ENCODE results near the gene MST1R. TPM values are rescaled to one million over a fixed set of nuclear protein-coding genes. Genes with fewer than 3 reads are reported as not detected.

The MST1R gene
- total RNA-seq, 2 donors from 2014 or later, result 3.7 to 7.7 TPM

DNA sequence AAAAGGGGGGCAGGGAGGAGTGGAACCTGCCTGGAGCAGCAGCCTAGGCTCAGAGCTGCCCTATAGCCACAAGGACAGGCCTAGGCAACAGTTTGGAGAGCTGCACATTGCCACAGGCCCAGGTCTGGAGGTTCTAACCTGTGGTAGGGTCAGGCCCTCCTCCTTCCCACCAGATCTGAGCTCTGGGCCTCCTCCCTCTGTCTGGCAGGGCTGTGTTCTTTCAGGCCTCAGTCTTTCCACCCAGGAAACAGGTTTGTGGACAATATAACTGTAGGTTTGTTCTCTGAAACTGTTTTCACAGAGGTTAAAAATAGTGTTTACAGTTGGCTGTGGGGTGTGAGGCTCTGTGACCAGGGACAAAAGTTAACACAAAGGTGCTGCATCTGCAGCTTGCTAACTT lies 25.0 kb downstream of the MST1R start:
- no peak for TF ChIP-seq CTCF (IDR thresholded peaks at IDR 0.05)
- no peaks in the 10 kb centered on the region for H3K4me1 ChIP-seq (ENCODE audit: control insufficient read depth in 1 of 2, low read depth in 2 of 2)
- no peaks in the 10 kb centered on the region for H3K9me3 ChIP-seq
- no peaks in the 10 kb centered on the region for H3K36me3 ChIP-seq
- H3K27ac ChIP-seq, result no peak overlapping the region
- ATAC-seq (ENCODE audit: insufficient number of reproducible peaks, low FRiP score, low read depth) (no peak), DNase-seq (ENCODE audit: low spot score) (no peak)
- H3K27me3 ChIP-seq (replicated peaks; ENCODE audit: insufficient read depth), result no peaks in the 10 kb centered on the region
- no peak overlapping the region for H3K4me3 ChIP-seq

DNA sequence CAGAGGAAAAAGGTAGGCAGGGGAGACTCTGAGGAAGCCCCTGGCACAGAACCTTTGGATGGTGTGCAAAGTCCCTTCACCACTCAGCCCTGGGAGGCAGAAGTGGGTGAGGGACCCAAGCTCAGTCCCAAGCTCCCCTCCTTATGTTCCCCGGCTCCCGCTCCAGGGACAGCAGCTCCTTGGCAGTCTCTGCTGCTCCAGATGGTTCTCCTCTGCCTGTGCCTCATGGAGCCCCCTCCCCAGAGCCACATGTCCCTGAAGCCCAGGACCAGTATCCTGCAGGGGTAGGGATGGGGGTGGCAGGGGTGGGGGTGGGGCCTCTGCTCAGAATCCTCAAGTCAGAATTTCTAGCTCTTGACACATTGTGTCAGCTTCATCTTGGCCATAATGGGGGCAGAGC lies 26.0 kb downstream of the MST1R start:
- no peak for TF ChIP-seq CTCF (IDR thresholded peaks at IDR 0.05)

GRCh38 chr3:49876567-49876966 lies 27.1 kb downstream of the MST1R start:
- H3K9me3 ChIP-seq, result no peaks in the 10 kb centered on the region
- no peak overlapping the region for H3K27ac ChIP-seq
- no peaks in the 10 kb centered on the region for H3K4me1 ChIP-seq (ENCODE audit: control insufficient read depth in 1 of 2, low read depth in 2 of 2)
- no peaks in the 10 kb centered on the region for H3K27me3 ChIP-seq (replicated peaks; ENCODE audit: insufficient read depth)
- ATAC-seq (ENCODE audit: insufficient number of reproducible peaks, low FRiP score, low read depth), result no peak
- H3K36me3 ChIP-seq, result no peaks in the 10 kb centered on the region
- DNase-seq (ENCODE audit: low spot score), result no peak
- no peak overlapping the region for H3K4me3 ChIP-seq
- TF ChIP-seq CTCF (IDR thresholded peaks at IDR 0.05), result no peak

More for the DNA sequence above, 26.0 kb downstream of the MST1R start:
- Histone ChIP-seq H3K9me3 (no peaks in the 10 kb centered on the region), H3K4me3 (no peak overlapping the region), H3K36me3 (no peaks in the 10 kb centered on the region), H3K27ac (no peak overlapping the region), H3K4me1 (ENCODE audit: control insufficient read depth in 1 of 2, low read depth in 2 of 2) (no peaks in the 10 kb centered on the region), H3K27me3 (replicated peaks; ENCODE audit: insufficient read depth) (no peaks in the 10 kb centered on the region)
- DNase-seq (ENCODE audit: low spot score), result no peak
- ATAC-seq (ENCODE audit: insufficient number of reproducible peaks, low FRiP score, low read depth), result no peak

- ATAC-seq (ENCODE audit: insufficient number of reproducible peaks, low FRiP score, low read depth) (no peak), DNase-seq (ENCODE audit: low spot score) (no peak)
- H3K4me1 ChIP-seq (ENCODE audit: control insufficient read depth in 1 of 2, low read depth in 2 of 2), result peaks cover 10 to 12% of the 10 kb centered on the region in 2 donors
- no peaks in the 10 kb centered on the region for H3K9me3 ChIP-seq
- H3K36me3 ChIP-seq, result no peaks in the 10 kb centered on the region
- peaks cover 13% of the 10 kb centered on the region for H3K27me3 ChIP-seq (replicated peaks; ENCODE audit: insufficient read depth)
- no peak for TF ChIP-seq CTCF (IDR thresholded peaks at IDR 0.05)
- H3K4me3 ChIP-seq, result no peak overlapping the region
- no peak overlapping the region for H3K27ac ChIP-seq
Measured at GRCh38 chr3:49873623-49874022, 30.1 kb downstream of the MST1R start.

DNA sequence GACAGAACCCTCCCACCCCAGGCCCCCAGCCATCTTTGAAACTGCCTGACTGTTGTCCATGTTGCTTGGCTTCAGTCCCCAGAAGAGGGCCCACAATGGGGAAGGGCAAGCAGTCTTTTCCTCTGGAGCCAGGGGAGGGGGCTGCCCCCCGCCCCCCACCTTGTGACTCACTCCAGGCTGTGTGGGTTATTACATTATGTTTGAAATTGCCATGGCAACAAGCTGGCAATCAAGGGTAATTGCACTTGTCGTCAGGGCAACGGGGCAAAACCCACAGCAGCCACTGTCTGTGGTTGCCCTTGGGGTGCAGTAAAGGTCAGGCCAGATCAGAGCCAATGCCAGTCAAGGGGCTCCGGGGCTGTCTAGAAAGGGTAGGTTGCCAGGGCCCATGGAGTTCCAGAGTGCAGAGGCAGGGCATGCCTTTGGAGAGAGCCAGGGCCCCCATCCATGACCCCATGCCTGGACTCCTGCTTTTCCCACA lies 30.8 kb downstream of the MST1R start:
- Histone ChIP-seq H3K4me3 (no peak overlapping the region), H3K9me3 (no peaks in the 10 kb centered on the region)
- ATAC-seq (ENCODE audit: insufficient number of reproducible peaks, low FRiP score, low read depth), result no peak

More for the DNA sequence above, 30.8 kb downstream of the MST1R start:
- H3K27me3 ChIP-seq (replicated peaks; ENCODE audit: insufficient read depth), result peaks cover 20% of the 10 kb centered on the region
- H3K36me3 ChIP-seq, result no peaks in the 10 kb centered on the region
- DNase-seq (ENCODE audit: low spot score), result no peak
- H3K27ac ChIP-seq, result no peak overlapping the region
- no peak for TF ChIP-seq CTCF (IDR thresholded peaks at IDR 0.05)
- H3K4me1 ChIP-seq (ENCODE audit: control insufficient read depth in 1 of 2, low read depth in 2 of 2), result peaks cover 10 to 12% of the 10 kb centered on the region in 2 donors
